Body of pancreas (tissue), 4 donors: ENCODE data around the gene TSTD2. TPM values are rescaled to one million over a fixed set of nuclear protein-coding genes. Genes with fewer than 3 reads are reported as not detected.
"Not testable (repeated sequence)": the region's sequence is repeated elsewhere in the genome, so short reads cannot be mapped to it uniquely, and the experiment has no call there.

ENCODE experiments used
- ATAC-seq: fragments of 150-250 bp; one replicate; pipeline ENCODE4 v1.9.1; 2016
- DNase-seq, 4 donors: peaks; one replicate each; pipeline ENCODE4 v3.0.0-alpha.2; 2019
- H3K27ac ChIP-seq, 4 donors: fragments of 200-600 bp; sonication (generic); 1 replicate in 3 of 4; 2 replicates in 1 of 4; pipeline versions ENCODE4 v1.5.1 to v1.6.1; 2016 to 2019; ENCODE audit warnings: mild to moderate bottlenecking in 1 of 4, mixed read lengths in 1 of 4, moderate library complexity in 1 of 4
- H3K27me3 ChIP-seq, 2 donors: fragments of 200-600 bp; sonication (generic); one replicate each; pipeline ENCODE4 v1.6.0; 2016; ENCODE audit warnings: mild to moderate bottlenecking in 1 of 2
- H3K36me3 ChIP-seq, 2 donors: fragments of 200-600 bp; sonication (generic); replicated peaks in 1 of 2; 2 replicates each; pipeline ENCODE4 v1.5.1; 2016; ENCODE audit warnings: low read depth in 2 of 2; ENCODE audit not compliant: insufficient read depth in 1 of 2
- H3K4me1 ChIP-seq: fragments of 200-600 bp; sonication (generic); one replicate; pipeline ENCODE4 v1.6.0; 2016
- H3K4me3 ChIP-seq, 2 donors: fragments of 200-600 bp; sonication (generic); 1 replicate in 1 of 2; 2 replicates in 1 of 2; pipeline ENCODE4 v1.5.1; 2016 to 2019
- H3K9me3 ChIP-seq, 3 donors: fragments of 200-600 bp; sonication (generic); 1 replicate in 2 of 3; 2 replicates in 1 of 3; pipeline ENCODE4 v1.5.1; 2016
- POLR2A ChIP-seq, 3 donors: fragments of 450-650 bp; IDR thresholded peaks; one replicate each; pipeline ENCODE4 v1.6.1; 2016; ENCODE audit warnings: antibody characterized with exemption in 3 of 3, mild to moderate bottlenecking in 2 of 3
- WGBS, 2 donors: methylation state at CpG; one replicate each; pipeline ENCODE4 v1.1.5; 2017; 5-methylcytosine and 5-hydroxymethylcytosine counted together
- intact Hi-C: fragments of 100-400 bp; cut with DNase I; formaldehyde crosslinking; loops from one replicate; pipeline ENCODE4 v1.15.1; 2023
- total RNA-seq, 2 donors: library from RNA; depleted of rRNA; stranded (reverse); fragments of >200 nt; gene quantifications; one replicate each; pipeline ENCODE4 v1.1.0, GENCODE V29; 2016
- TF ChIP-seq, protein P1 (sequence below), 7 experiments: fragments of 450-650 bp in 4 of 7; fragments of 200-600 bp in 3 of 7; sonication (generic) in 3 of 7; IDR thresholded peaks; one replicate each; pipeline ENCODE4 v1.5.1; 2016 to 2019; ENCODE audit warnings: antibody characterized with exemption in 7 of 7

TSTD2 gene
- total RNA-seq, 2 donors from 2014 or later: 10.9 to 16.6 TPM

DNA sequence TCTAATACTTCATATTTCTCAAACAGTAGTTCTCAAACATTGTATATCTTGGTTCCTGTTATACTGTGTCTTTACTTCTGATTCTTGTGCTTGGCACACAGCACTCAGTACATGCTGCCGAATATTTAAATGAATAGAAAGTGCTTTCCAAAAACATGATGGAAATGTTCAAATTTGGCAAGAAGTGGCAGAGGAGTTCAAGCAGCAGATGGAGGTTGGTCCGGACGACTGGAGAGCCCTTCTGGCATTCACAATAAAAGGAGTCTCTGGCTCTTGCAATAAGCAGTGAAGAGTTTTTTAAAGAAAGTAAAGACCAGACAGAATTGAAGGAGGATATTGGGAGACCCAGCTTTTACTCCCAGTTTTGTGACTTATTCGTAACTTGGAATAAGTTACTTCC lies 36.3 kb downstream of the TSTD2 start:
- H3K36me3 ChIP-seq: peaks cover 0 to 18% of the 10 kb centered on the region in 2 donors
- TF ChIP-seq, protein P1, sequence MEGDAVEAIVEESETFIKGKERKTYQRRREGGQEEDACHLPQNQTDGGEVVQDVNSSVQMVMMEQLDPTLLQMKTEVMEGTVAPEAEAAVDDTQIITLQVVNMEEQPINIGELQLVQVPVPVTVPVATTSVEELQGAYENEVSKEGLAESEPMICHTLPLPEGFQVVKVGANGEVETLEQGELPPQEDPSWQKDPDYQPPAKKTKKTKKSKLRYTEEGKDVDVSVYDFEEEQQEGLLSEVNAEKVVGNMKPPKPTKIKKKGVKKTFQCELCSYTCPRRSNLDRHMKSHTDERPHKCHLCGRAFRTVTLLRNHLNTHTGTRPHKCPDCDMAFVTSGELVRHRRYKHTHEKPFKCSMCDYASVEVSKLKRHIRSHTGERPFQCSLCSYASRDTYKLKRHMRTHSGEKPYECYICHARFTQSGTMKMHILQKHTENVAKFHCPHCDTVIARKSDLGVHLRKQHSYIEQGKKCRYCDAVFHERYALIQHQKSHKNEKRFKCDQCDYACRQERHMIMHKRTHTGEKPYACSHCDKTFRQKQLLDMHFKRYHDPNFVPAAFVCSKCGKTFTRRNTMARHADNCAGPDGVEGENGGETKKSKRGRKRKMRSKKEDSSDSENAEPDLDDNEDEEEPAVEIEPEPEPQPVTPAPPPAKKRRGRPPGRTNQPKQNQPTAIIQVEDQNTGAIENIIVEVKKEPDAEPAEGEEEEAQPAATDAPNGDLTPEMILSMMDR (IDR thresholded peaks at IDR 0.05): no peak
- no peak for TF ChIP-seq POLR2A (IDR thresholded peaks at IDR 0.05)
- no peak for ATAC-seq
- no peak overlapping the region for H3K4me3 ChIP-seq
- no peaks in the 10 kb centered on the region for H3K27me3 ChIP-seq
- DNase-seq: no peak
- H3K27ac ChIP-seq: no peak overlapping the region
- 80 to 81% methylated on average over 4 of the region's 4 CpGs for WGBS, 2 donors
- peaks cover 16% of the 10 kb centered on the region for H3K4me1 ChIP-seq
- no peaks in the 10 kb centered on the region for H3K9me3 ChIP-seq
- intact Hi-C loops: no loop called here

DNA sequence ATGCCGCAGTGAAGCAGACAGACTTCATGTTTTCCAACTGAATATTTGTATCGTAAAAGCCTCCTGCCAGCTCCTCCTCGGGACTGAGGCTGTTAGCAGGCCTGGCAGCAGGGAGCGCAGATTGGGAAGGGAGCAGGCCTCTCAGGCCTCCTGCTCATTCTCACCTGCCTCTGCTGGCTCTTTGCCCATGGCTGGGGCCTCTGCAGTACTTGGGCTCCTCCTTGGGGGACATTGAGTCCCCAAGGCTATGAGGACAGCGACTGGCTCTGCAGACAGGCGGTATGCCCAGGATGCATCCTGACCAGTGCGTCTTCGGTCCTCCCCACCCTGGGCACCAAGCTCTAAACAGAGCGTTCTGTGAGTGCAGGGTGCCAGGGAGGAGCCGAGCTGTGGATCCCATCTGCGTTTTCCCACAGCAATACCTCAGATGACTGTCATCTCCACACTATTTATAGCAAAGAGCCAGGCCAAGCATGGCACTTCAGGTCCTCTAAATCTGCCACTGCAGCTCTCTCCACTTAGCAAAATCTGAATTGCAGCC lies 38.7 kb downstream of the TSTD2 start:
- no peaks in the 10 kb centered on the region for H3K9me3 ChIP-seq
- no peak overlapping the region for H3K4me3 ChIP-seq
- intact Hi-C loops: no loop called here
- TF ChIP-seq, protein P1 (IDR thresholded peaks at IDR 0.05): no peak
- no peak for TF ChIP-seq POLR2A (IDR thresholded peaks at IDR 0.05)
- peak; percentile 49 for ATAC-seq
- peak overlapping the region; percentile 10 to 48 (median 34) for H3K27ac ChIP-seq
- H3K27me3 ChIP-seq: no peaks in the 10 kb centered on the region
- 47 to 50% methylated on average over 8 to 11 of the region's 11 CpGs for WGBS, 2 donors
- H3K4me1 ChIP-seq: peaks cover 16% of the 10 kb centered on the region
- peaks cover 0 to under 1% of the 10 kb centered on the region in 2 donors for H3K36me3 ChIP-seq
- peak; percentile 47 to 73 (median 56) for DNase-seq

DNA sequence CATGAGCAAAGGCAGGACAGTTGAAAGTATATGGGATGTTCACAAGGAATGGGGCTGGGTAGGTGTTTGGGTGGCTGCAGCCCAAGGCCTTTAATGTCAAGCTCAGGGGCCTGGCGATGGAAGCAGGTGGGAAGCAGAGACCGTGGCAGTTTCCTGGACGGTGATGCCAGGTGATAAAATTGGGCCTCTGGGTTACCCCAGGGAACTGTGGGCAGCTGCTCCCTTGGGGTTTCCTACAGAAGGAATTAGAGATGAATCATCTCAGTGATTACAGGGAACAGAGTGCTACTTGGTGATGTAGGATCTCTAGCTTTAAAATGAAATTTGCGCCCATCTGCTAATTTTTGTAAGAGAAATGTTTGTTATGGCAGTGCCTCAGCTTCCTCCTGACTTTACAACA lies 39.2 kb downstream of the TSTD2 start:
- TF ChIP-seq POLR2A (IDR thresholded peaks at IDR 0.05): no peak
- TF ChIP-seq, protein P1 (IDR thresholded peaks at IDR 0.05): no peak
- no peak for DNase-seq
- WGBS, 2 donors: 84 to 89% methylated on average over 4 of the region's 4 CpGs
- Histone ChIP-seq H3K27ac (peak overlapping the region in 3 of 4 donors; percentile 22 to 48 (median 46)), H3K27me3 (no peaks in the 10 kb centered on the region), H3K4me1 (peaks cover 16% of the 10 kb centered on the region), H3K9me3 (no peaks in the 10 kb centered on the region), H3K36me3 (no peaks in the 10 kb centered on the region), H3K4me3 (no peak overlapping the region)
- intact Hi-C loops: no loop called here
- ATAC-seq: no peak

DNA sequence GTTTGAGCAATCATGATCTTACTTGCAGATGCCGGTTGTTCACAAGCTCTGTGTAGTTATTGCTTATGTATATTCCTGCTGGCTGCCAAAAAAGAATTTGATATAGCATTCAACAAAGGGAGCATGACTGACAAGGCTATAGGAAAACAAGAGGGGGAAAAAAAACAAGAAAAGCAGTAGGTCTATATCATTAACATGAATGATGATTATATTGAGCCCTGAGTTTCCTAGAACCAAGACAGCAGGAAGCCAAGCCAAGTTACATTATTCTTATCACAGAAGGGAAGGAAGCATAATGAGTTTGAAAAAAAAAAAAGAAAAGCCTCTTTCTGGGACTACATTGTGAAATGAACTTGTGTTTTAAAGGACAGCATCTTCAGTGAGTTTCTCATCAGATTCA lies 41.0 kb downstream of the TSTD2 start:
- no peak overlapping the region for H3K4me3 ChIP-seq
- no peaks in the 10 kb centered on the region for H3K27me3 ChIP-seq
- intact Hi-C loops: no loop called here
- no peak for DNase-seq
- peaks cover 11% of the 10 kb centered on the region for H3K4me1 ChIP-seq
- no peak overlapping the region for H3K27ac ChIP-seq
- WGBS, 2 donors: 84 to 96% methylated on average over 1 of the region's 1 CpG
- no peaks in the 10 kb centered on the region for H3K36me3 ChIP-seq
- H3K9me3 ChIP-seq: no peaks in the 10 kb centered on the region
- ATAC-seq: no peak
- TF ChIP-seq, protein P1 (IDR thresholded peaks at IDR 0.05): no peak
- no peak for TF ChIP-seq POLR2A (IDR thresholded peaks at IDR 0.05)

DNA sequence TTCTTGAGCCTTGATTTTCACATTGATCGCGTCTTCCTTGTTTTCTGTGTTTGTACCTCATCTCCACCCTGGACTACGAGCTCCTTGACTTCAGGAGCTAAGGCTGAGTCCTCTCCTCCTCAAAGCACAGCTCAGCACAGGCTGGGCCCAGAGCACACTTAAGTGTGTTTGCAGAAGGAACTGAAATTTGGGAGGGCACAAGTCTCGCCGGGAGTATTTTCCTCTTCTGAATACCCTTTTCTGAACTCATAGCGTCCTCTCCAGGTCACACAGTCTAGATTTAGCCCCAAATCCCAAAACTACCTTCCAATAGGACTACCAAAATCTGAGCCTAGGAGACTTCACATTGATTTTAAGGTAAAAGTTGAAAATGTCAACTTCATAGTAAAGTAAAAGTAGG lies 41.6 kb downstream of the TSTD2 start:
- no peaks in the 10 kb centered on the region for H3K27me3 ChIP-seq
- 86 to 89% methylated on average over 6 of the region's 6 CpGs for WGBS, 2 donors
- no peaks in the 10 kb centered on the region for H3K36me3 ChIP-seq
- H3K9me3 ChIP-seq: no peaks in the 10 kb centered on the region
- no peak for DNase-seq
- TF ChIP-seq, protein P1 (IDR thresholded peaks at IDR 0.05): no peak
- ATAC-seq: no peak
- no peak overlapping the region for H3K4me3 ChIP-seq
- H3K27ac ChIP-seq: no peak overlapping the region
- H3K4me1 ChIP-seq: peaks cover 11% of the 10 kb centered on the region
- intact Hi-C loops: no loop called here

DNA sequence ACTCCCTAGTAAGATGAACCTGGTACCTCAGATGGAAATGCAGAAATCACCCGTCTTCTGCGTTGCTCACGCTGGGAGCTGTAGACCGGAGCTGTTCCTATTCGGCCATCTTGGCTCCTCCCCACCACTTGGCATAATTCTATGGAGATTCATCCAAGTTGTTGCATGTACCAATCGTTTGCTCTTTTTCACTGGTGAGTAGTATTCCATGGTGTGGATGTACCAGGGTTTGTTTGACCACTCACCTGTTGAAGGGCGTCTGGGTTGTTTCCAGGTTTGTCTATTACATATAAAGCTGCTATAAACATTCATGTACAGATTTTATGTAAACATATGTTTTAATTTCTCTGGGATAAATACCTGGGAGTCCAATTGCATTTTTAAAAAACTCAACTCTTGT lies 46.3 kb downstream of the TSTD2 start:
- H3K27me3 ChIP-seq, intact Hi-C loops, DNase-seq, H3K36me3 ChIP-seq, ATAC-seq, H3K4me3 ChIP-seq, H3K4me1 ChIP-seq, H3K27ac ChIP-seq, H3K9me3 ChIP-seq: not testable (repeated sequence)
- 94 to 96% methylated on average over 7 of the region's 7 CpGs for WGBS, 2 donors

DNA sequence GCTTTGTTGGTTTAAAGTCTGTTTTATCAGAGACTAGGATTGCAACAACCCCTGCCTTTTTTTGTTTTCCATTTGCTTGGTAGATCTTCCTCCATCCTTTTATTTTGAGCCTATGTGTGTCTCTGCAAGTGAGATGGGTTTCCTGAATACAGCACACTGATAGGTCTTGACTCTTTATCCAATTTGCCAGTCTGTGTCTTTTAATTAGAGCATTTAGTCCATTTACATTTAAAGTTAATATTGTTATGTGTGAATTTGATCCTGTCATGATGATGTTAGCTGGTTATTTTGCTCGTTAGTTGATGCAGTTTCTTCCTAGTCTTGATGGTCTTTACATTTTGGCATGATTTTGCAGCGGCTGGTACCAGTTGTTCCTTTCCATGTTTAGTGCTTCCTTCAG lies 48.4 kb downstream of the TSTD2 start:
- H3K36me3 ChIP-seq, ATAC-seq, DNase-seq, H3K27me3 ChIP-seq, H3K4me3 ChIP-seq, intact Hi-C loops, H3K9me3 ChIP-seq, H3K27ac ChIP-seq, H3K4me1 ChIP-seq: not testable (repeated sequence)
- no CpG with 5 or more reads among the region's 2 CpGs for WGBS, 2 donors
